Fibroblast of upper back skin (primary cell): ENCODE data around the gene MMD.
"Not testable (repeated sequence)": the region's sequence is repeated elsewhere in the genome, so short reads cannot be mapped to it uniquely, and the experiment has no call there.

Experiments used
- DNase-seq: peaks from one replicate; pipeline ENCODE4 v3.0.0-alpha.2; 2013

Gene MMD

GRCh38 chr17:55442953-55443683, 21.5 kb upstream of the MMD start:
- DNase-seq, result no peak

- no peak for DNase-seq
These were observed 20.8 kb upstream of the MMD start for GRCh38 chr17:55442462-55442861.

GRCh38 chr17:55441544-55441943, 19.9 kb upstream of the MMD start:
- DNase-seq, result no peak

DNA sequence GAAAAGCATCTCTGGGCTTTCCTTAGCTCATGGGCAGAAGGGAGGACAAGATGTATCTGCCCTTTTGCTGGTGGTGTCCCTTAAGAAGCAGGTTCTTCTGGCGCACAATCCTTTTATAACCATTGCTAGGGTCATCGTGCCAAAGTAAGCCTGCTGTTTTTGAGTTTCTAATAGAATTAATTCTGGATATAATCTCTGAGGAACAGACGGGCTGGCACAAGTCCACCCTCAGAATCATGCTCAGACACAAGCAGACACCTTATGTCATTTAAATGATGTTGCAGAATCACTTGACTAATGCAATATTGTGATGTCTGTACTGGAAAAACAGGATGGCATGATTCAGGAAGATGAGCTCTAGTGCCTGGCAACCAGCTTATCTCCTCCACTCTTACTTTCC, 18.8 kb upstream of the MMD start:
- no peak for DNase-seq

- no peak for DNase-seq
These were observed 15.5 kb upstream of the MMD start for GRCh38 chr17:55437159-55437605.

- DNase-seq, result peak; percentile 55
These were observed 14.9 kb upstream of the MMD start for GRCh38 chr17:55436224-55437158.

DNA sequence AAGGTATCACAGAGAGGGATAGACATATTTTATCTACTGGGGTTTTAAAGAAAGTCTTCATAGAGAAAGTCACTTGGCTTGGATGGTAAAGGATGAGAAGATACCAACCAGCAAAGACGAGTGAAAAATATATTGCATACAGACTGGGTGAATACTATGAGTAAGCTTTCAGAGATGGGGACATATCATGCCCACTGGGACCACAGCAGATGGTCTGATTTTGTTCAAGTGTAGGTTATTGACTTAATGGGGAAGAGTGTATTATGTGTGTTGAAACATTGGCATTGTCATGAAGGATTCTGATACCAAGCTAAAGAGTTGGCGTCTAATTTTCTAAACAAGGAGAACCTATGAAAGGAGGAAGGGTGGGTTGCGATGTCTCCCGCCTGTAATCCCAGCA, 13.8 kb upstream of the MMD start:
- DNase-seq, result no peak

- DNase-seq, result peak; percentile 53
These were observed 13.1 kb upstream of the MMD start for GRCh38 chr17:55434721-55435120.

DNA sequence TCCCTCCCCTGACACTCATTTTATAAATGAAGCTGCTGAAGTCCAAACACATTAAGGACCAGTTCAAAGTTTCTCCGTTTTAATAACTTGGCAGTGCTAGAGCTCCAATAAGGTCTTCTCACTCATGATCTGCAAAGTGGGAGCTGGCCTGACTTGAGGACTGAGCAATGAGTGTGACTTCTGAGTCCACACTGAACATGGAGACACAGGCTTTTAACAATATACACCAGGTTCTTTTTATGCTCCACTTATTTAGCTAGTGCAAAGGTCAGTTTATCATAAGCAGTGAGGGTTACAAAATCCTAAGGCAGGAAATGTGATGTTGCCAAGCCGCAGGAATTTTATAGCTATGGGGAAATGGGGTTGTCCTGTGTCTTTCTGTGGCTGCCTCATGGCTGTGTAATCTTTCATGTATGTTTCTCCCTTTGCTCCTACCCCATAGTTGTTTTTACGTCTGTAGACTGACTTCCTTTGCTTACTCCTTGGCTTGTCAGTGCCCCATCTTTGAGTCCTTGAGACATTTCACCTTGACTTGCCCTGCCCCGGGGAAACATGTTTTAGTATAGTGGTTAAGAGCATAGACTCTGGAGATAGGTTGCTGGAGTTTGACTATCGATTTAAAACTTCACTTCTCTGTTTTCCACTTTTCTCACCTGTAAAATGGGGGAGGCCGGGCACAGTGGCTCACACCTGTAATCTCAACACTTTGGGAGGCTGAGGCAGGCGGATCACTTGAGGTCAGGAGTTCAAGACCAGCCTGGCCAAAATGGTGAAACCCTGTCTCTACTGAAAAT, 12.2 kb upstream of the MMD start:
- DNase-seq, result peak; percentile 95

GRCh38 chr17:55433029-55433628, 11.5 kb upstream of the MMD start:
- no peak for DNase-seq

GRCh38 chr17:55432358-55433028, 10.9 kb upstream of the MMD start:
- peak; percentile 70 for DNase-seq

- DNase-seq, result not testable (repeated sequence)
These were observed 10.3 kb upstream of the MMD start for GRCh38 chr17:55431914-55432313.

GRCh38 chr17:55430541-55431288, 9.1 kb upstream of the MMD start:
- no peak for DNase-seq

- DNase-seq, result no peak
These were observed 5.9 kb upstream of the MMD start for GRCh38 chr17:55427587-55427882.

GRCh38 chr17:55426851-55427586, 5.4 kb upstream of the MMD start:
- DNase-seq, result peak; percentile 53

- no peak for DNase-seq
These were observed 3.4 kb upstream of the MMD start for GRCh38 chr17:55424893-55425540.

DNA sequence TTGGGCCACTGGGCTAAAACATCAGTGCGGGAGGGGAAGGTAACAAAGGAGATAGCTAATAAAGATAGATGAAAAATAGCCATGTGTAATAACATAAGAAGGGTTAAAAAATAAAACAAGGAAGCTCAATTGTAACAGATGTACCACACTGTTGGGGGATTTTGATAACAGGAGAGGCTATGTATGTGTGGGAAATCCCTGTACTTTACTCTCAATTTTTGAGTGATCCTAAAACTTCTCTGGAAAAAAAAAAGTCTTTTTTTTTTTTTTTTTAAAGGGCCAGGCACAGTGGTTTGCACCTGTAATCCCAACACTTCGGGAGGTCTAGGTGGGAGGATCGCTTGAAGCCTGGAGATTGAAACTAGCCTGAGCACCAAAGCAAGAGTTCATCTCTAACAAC, 1.9 kb upstream of the MMD start:
- no peak for DNase-seq

- not testable (repeated sequence) for DNase-seq
These were observed 1.2 kb upstream of the MMD start for GRCh38 chr17:55422828-55423164.

DNA sequence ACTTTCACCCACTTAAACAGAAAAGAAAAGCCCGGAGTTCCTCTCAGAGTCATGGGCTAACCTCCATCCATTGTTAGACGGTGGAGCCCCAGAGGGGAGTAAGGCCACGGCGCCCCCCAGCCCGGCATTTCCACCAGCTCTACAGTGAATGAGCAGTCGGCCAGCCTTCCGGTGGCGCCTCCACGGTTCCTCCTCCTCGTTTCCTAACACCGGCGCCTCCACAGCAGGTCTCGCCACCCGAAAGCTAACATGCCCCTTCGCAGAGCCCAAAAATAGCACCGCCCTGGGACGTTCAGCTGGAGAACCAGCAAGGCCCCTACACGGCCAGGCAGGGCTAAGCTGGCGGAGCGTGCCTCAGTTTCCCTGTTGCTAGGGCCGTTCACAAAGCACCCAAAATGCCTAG, 858 bp downstream of the MMD start:
- no peak for DNase-seq

DNA sequence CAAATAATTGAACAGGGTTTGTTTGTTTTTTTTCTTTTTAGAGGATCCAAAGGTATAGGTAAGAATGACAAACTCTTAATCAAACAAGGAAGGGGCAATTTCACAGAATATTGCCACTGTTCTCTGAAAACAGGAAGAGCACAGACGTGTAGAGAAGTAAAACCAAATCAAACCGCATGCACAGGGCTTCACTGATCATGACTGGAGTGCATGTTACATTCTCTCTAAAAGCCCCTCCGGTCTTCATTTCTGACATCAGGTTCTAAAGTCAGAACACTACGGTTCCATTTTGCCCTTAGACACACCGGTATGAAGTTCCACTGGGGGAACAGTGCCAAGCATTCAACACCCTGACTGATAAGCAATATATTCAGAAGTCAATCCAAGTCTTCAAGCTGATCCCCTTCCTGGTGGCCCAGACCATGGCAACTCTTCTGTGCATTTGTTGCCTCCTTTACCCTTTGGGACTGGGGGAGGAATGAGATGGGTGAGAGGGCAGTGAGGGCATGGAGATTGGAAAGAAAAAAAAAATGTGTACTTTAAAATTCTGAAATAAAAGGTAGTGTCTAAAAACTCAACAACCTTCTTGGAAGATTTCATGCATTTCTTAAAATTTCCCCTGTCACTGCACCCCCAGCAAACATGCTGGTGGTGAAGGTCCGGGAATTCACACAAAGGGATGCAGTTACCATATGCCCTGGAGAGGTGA, 1.4 kb downstream of the MMD start:
- DNase-seq, result no peak
